Type B pancreatic cell (in vitro differentiated cells): ENCODE results near the gene CORIN. TPM values are rescaled to one million over a fixed set of nuclear protein-coding genes. Genes with fewer than 3 reads are reported as not detected.

Experiments
- DNase-seq: peaks from one replicate; pipeline ENCODE4 v3.0.0; 2021; ENCODE audit warnings: mixed read lengths; ENCODE audit not compliant: unreplicated experiment; ENCODE audit errors: extremely low spot score
- H3K27ac Mint-ChIP-seq: 2 replicates; pipeline ENCODE4 v1.8.0; 2021; ENCODE audit warnings: mild to moderate bottlenecking, mixed read lengths
- H3K27me3 Mint-ChIP-seq: 2 replicates; pipeline ENCODE4 v1.8.0; 2021; ENCODE audit warnings: mixed read lengths
- H3K36me3 Mint-ChIP-seq: 2 replicates; pipeline ENCODE4 v1.8.0; 2021; ENCODE audit warnings: mixed read lengths
- H3K4me1 Mint-ChIP-seq: one replicate; pipeline ENCODE4 v1.8.0; 2021; ENCODE audit warnings: mixed read lengths; ENCODE audit not compliant: unreplicated experiment
- H3K4me3 Mint-ChIP-seq: 2 replicates; pipeline ENCODE4 v1.8.0; 2021; ENCODE audit warnings: mild to moderate bottlenecking, mixed read lengths
- H3K9me3 Mint-ChIP-seq: 2 replicates; pipeline ENCODE4 v1.8.0; 2021; ENCODE audit warnings: mixed read lengths
- total RNA-seq: library from RNA; stranded (reverse); gene quantifications from 2 replicates; pipeline ENCODE4 v1.2.1, GENCODE V29; 2021; ENCODE audit warnings: low replicate concordance
- TF ChIP-seq, protein P1 (sequence below): fragments of 200-600 bp; sonication (generic); conservative IDR thresholded peaks from 2 replicates; pipeline ENCODE4 v1.5.0; 2021; ENCODE audit warnings: antibody characterized with exemption, mild to moderate bottlenecking

The CORIN gene
- total RNA-seq, 1 donor from 2014 or later, result 34.6 TPM

DNA sequence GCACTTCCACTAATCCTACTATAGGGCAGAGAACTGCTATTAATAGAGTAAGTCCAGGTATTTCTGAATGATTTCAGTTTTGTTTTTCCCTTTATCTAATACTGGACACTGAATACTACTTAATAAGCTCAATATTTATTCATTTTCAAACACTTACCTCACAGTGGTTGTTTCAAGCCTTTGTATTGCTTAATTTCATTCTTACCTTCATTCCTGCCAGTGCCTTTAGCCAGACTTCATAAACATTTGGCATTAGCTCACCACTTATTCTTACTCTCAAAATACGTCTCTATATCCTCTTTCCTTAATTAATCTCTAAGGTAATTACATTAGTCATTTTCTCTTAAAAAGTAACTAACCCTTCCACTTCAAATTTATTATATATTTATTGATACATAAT lies 18.8 kb upstream of the CORIN start:
- peaks cover 3% of the 10 kb centered on the region for H3K4me1 Mint-ChIP-seq
- H3K36me3 Mint-ChIP-seq, result peaks cover 17% of the 10 kb centered on the region
- H3K4me3 Mint-ChIP-seq, result no peak overlapping the region
- TF ChIP-seq, protein P1, sequence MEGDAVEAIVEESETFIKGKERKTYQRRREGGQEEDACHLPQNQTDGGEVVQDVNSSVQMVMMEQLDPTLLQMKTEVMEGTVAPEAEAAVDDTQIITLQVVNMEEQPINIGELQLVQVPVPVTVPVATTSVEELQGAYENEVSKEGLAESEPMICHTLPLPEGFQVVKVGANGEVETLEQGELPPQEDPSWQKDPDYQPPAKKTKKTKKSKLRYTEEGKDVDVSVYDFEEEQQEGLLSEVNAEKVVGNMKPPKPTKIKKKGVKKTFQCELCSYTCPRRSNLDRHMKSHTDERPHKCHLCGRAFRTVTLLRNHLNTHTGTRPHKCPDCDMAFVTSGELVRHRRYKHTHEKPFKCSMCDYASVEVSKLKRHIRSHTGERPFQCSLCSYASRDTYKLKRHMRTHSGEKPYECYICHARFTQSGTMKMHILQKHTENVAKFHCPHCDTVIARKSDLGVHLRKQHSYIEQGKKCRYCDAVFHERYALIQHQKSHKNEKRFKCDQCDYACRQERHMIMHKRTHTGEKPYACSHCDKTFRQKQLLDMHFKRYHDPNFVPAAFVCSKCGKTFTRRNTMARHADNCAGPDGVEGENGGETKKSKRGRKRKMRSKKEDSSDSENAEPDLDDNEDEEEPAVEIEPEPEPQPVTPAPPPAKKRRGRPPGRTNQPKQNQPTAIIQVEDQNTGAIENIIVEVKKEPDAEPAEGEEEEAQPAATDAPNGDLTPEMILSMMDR, result no peak
- H3K9me3 Mint-ChIP-seq, result no peaks in the 10 kb centered on the region
- H3K27me3 Mint-ChIP-seq, result no peaks in the 10 kb centered on the region
- no peak overlapping the region for H3K27ac Mint-ChIP-seq
- DNase-seq, result no peak

DNA sequence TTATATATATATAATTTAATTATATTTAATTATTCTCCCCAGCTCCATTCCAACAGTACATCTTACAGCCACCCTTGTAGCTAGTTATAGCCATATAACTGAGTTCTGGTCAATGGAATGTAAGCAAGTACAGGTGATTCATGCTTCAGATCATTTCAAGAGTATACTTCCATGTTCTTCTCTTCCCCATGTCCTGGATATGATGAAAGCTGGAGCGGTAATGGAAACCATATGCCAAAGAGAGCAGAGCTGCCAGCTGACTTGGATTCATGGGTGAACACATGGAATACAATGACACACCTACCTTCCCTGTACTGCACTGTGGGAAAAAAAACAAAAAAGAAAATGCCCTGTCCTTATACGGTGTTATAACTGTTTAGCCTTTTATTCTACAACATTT lies 17.5 kb upstream of the CORIN start:
- H3K27me3 Mint-ChIP-seq, result no peaks in the 10 kb centered on the region
- H3K27ac Mint-ChIP-seq, result no peak overlapping the region
- no peak for DNase-seq
- H3K4me3 Mint-ChIP-seq, result no peak overlapping the region
- H3K4me1 Mint-ChIP-seq, result peaks cover 3% of the 10 kb centered on the region
- peaks cover 19% of the 10 kb centered on the region for H3K36me3 Mint-ChIP-seq
- TF ChIP-seq, protein P1, result no peak
- H3K9me3 Mint-ChIP-seq, result no peaks in the 10 kb centered on the region

DNA sequence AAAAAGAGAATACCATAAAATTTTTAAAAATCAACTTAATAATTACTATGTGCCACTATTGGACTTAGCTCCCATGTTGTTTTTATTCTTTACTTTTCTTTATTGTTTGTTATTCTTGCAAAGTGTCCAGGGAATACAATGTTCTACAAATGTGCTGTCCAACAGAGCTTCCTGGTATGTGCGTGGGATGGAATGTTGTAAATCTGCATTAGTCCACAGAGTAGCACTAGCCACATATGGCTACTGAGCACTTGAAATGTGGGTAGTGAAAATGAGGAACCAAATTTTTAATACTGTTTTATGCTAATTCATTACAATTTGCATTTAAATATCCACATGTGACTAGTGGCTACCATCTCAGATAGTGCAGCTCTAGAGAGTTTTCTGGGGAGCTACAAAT lies 14.3 kb upstream of the CORIN start:
- no peak for DNase-seq
- H3K36me3 Mint-ChIP-seq, result peaks cover 30% of the 10 kb centered on the region
- H3K9me3 Mint-ChIP-seq, result no peaks in the 10 kb centered on the region
- H3K27me3 Mint-ChIP-seq, result no peaks in the 10 kb centered on the region
- TF ChIP-seq, protein P1, result no peak
- no peak overlapping the region for H3K27ac Mint-ChIP-seq
- H3K4me1 Mint-ChIP-seq, result peaks cover 3% of the 10 kb centered on the region
- H3K4me3 Mint-ChIP-seq, result no peak overlapping the region

DNA sequence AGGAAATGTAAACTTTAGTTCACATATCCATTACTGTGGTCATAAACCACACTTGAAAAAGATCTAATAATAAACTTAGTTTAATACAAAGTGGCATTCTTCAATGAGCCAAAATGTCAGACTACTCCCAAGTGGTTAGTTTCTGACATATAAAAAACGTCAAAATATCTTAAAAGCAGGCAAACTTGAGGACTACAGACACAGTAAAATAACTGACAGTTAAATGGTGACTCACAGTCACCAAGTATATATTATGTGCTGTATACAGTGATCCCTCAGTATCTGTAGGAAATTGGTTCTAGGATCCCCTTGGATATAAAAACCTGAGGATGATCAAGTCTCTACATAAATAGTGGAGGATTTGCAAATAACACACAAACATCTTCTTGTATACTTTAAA lies 11.6 kb upstream of the CORIN start:
- Mint-ChIP-seq H3K4me3 (no peak overlapping the region), H3K36me3 (peaks cover 32% of the 10 kb centered on the region), H3K27ac (no peak overlapping the region), H3K9me3 (no peaks in the 10 kb centered on the region), H3K4me1 (no peaks in the 10 kb centered on the region), H3K27me3 (no peaks in the 10 kb centered on the region)
- TF ChIP-seq, protein P1, result no peak
- no peak for DNase-seq

DNA sequence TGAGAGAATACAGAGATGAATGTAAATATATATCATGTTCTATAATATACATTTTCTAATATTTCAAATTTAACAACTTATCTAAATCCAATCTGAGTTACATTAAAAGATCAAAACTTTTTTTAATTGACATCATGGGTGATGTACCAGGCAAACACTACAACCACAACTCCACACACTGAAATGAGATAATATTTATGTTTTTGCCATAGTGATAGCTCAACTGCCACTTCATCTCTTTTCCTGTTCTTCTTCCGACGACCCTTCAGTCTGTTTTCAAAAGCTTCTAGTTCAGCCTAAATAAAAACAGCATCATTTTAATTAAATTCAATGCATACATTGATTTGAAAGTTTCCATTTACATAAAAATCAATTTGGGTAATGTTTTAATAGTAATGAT lies 10.2 kb upstream of the CORIN start:
- no peaks in the 10 kb centered on the region for H3K4me1 Mint-ChIP-seq

More for the DNA sequence above, 10.2 kb upstream of the CORIN start:
- Mint-ChIP-seq H3K4me3 (no peak overlapping the region), H3K9me3 (no peaks in the 10 kb centered on the region), H3K36me3 (peaks cover 33% of the 10 kb centered on the region), H3K27me3 (no peaks in the 10 kb centered on the region), H3K27ac (no peak overlapping the region)
- TF ChIP-seq, protein P1, result no peak
- DNase-seq, result no peak
